ENCODE measurements around the gene EMC6. TPM values are rescaled to one million over a fixed set of nuclear protein-coding genes. Genes with fewer than 3 reads are reported as not detected.

Gene EMC6
- total RNA-seq (10 to 100 TPM; 55.2 to 59.7 (median 56.4) TPM), polyA plus RNA-seq (137 TPM)
- long read RNA-seq, donor 1, transcript EMC6-201 (2 exons, 653 nt) = major isoform, 29 of 49 reads
- long read RNA-seq, donor 1, transcript EMC6-202 (2 exons, 762 nt) = minor isoform, 10 of 49 reads
- long read RNA-seq, donor 1, partial matches to known transcripts = 0 of 49 reads
- long read RNA-seq, donor 1, other reads (novel, unspliced or antisense) = 10 of 49 reads
- long read RNA-seq, donor 2, transcript EMC6-202 (2 exons, 762 nt) = minor isoform, 10 of 48 reads
- long read RNA-seq, donor 2, transcript EMC6-201 (2 exons, 653 nt) = major isoform, 25 of 48 reads
- long read RNA-seq, donor 2, partial matches to known transcripts = 0 of 48 reads
- long read RNA-seq, donor 2, other reads (novel, unspliced or antisense) = 13 of 48 reads
- long read RNA-seq, donor 3, transcript EMC6-201 (2 exons, 653 nt) = major isoform, 11 of 23 reads
- long read RNA-seq, donor 3, partial matches to known transcripts = 0 of 23 reads
- long read RNA-seq, donor 3, other reads (novel, unspliced or antisense) = 8 of 23 reads
- long read RNA-seq, donor 4, transcript EMC6-201 (2 exons, 653 nt) = major isoform, 33 of 44 reads
- long read RNA-seq, donor 4, partial matches to known transcripts = 0 of 44 reads
- long read RNA-seq, donor 4, other reads (novel, unspliced or antisense) = 8 of 44 reads

GRCh38 chr17:3668279-3669084 lies at the start of gene EMC6, which contains the start of gene TAX1BP3:
Gene EMC6, plus strand, starts transcription at chr17:3668812. Its CDS starts 335 bp downstream, at chr17:3669147.
Gene TAX1BP3, minus strand, starts transcription at chr17:3668578. Its CDS starts 52 bp downstream, at chr17:3668526.
- Histone ChIP-seq H3K9me3 (ENCODE audit: control insufficient read depth, low read length) (no peaks in the 10 kb centered on the region), H3K4me1 (ENCODE audit: control insufficient read depth, insufficient read depth, low read length) (peaks cover 15% of the 10 kb centered on the region), H3K27me3 (ENCODE audit: control insufficient read depth, insufficient read depth) (no peaks in the 10 kb centered on the region), H3K27ac (ENCODE audit: low read length) (peak within 1 kb of the TSS; percentile 99), H3K4me3 (ENCODE audit: low read length) (peak within 1 kb of the TSS; percentile 57)
- ATAC-seq (peak; percentile 93 to 95), DNase-seq (peak; percentile 99 to 100 (median 100))
- intact Hi-C loops (cut with DNase I) = no loop called here
- under 1% methylated on average over 89 of the region's 89 CpGs for WGBS

GRCh38 chr17:3621146-3621720 lies 47.4 kb upstream of the EMC6 start:
- no peak overlapping the region for H3K4me3 ChIP-seq (ENCODE audit: low read length)
- no peak for ATAC-seq
- WGBS = 97% methylated on average over 8 of the region's 8 CpGs
- no peak overlapping the region for H3K27ac ChIP-seq (ENCODE audit: low read length)
- no peaks in the 10 kb centered on the region for H3K9me3 ChIP-seq (ENCODE audit: control insufficient read depth, low read length)
- intact Hi-C loops (cut with DNase I) = no loop called here
- DNase-seq = no peak
- no peaks in the 10 kb centered on the region for H3K27me3 ChIP-seq (ENCODE audit: control insufficient read depth, insufficient read depth)
- no peaks in the 10 kb centered on the region for H3K4me1 ChIP-seq (ENCODE audit: control insufficient read depth, insufficient read depth, low read length)

- DNase-seq = no peak
- H3K4me1 ChIP-seq (ENCODE audit: control insufficient read depth, insufficient read depth, low read length) = no peaks in the 10 kb centered on the region
- no peaks in the 10 kb centered on the region for H3K27me3 ChIP-seq (ENCODE audit: control insufficient read depth, insufficient read depth)
- no peak overlapping the region for H3K27ac ChIP-seq (ENCODE audit: low read length)
- intact Hi-C loops (cut with DNase I) = no loop called here
- 94% methylated on average over 16 of the region's 16 CpGs for WGBS
- H3K9me3 ChIP-seq (ENCODE audit: control insufficient read depth, low read length) = no peaks in the 10 kb centered on the region
- no peak overlapping the region for H3K4me3 ChIP-seq (ENCODE audit: low read length)
- ATAC-seq = peak in 1 of 2 donors; percentile 24
These were observed 45.5 kb upstream of the EMC6 start for GRCh38 chr17:3622977-3623594.

GRCh38 chr17:3626831-3627768 lies 41.5 kb upstream of the EMC6 start:
- H3K4me3 ChIP-seq (ENCODE audit: low read length) = no peak overlapping the region
- ATAC-seq = no peak
- intact Hi-C loops (cut with DNase I) = no loop called here
- 63% methylated on average over 16 of the region's 16 CpGs for WGBS
- DNase-seq = no peak
- H3K27ac ChIP-seq (ENCODE audit: low read length) = peak overlapping the region; percentile 50
- H3K4me1 ChIP-seq (ENCODE audit: control insufficient read depth, insufficient read depth, low read length) = no peaks in the 10 kb centered on the region
- H3K27me3 ChIP-seq (ENCODE audit: control insufficient read depth, insufficient read depth) = no peaks in the 10 kb centered on the region
- H3K9me3 ChIP-seq (ENCODE audit: control insufficient read depth, low read length) = no peaks in the 10 kb centered on the region

- Histone ChIP-seq H3K4me1 (ENCODE audit: control insufficient read depth, insufficient read depth, low read length) (no peaks in the 10 kb centered on the region), H3K4me3 (ENCODE audit: low read length) (no peak overlapping the region), H3K27ac (ENCODE audit: low read length) (no peak overlapping the region), H3K9me3 (ENCODE audit: control insufficient read depth, low read length) (no peaks in the 10 kb centered on the region), H3K27me3 (ENCODE audit: control insufficient read depth, insufficient read depth) (no peaks in the 10 kb centered on the region)
- DNase-seq = no peak
- intact Hi-C loops (cut with DNase I) = no loop called here
- WGBS = 66% methylated on average over 11 of the region's 11 CpGs
- ATAC-seq = no peak
These were observed 40.8 kb upstream of the EMC6 start for GRCh38 chr17:3627769-3628167.

- DNase-seq (no peak), ATAC-seq (no peak)
- no peaks in the 10 kb centered on the region for H3K4me1 ChIP-seq (ENCODE audit: control insufficient read depth, insufficient read depth, low read length)
- H3K9me3 ChIP-seq (ENCODE audit: control insufficient read depth, low read length) = no peaks in the 10 kb centered on the region
- H3K27me3 ChIP-seq (ENCODE audit: control insufficient read depth, insufficient read depth) = no peaks in the 10 kb centered on the region
- 83% methylated on average over 10 of the region's 10 CpGs for WGBS
- intact Hi-C loops (cut with DNase I) = loop anchor here in 2 of 4 donors (10.0 kb wide), 1 partner anchor 96 kb away; no protein-coding TSS in a partner anchor
- no peak overlapping the region for H3K4me3 ChIP-seq (ENCODE audit: low read length)
- H3K27ac ChIP-seq (ENCODE audit: low read length) = no peak overlapping the region
These were observed 37.8 kb upstream of the EMC6 start for GRCh38 chr17:3630781-3631180.

GRCh38 chr17:3632287-3632686 lies 36.3 kb upstream of the EMC6 start:
- H3K27ac ChIP-seq (ENCODE audit: low read length) = no peak overlapping the region
- no peaks in the 10 kb centered on the region for H3K27me3 ChIP-seq (ENCODE audit: control insufficient read depth, insufficient read depth)
- intact Hi-C loops (cut with DNase I) = loop anchor here in 2 of 4 donors (10.0 kb wide), 1 partner anchor 97 kb away; no protein-coding TSS in a partner anchor
- H3K4me3 ChIP-seq (ENCODE audit: low read length) = no peak overlapping the region
- H3K9me3 ChIP-seq (ENCODE audit: control insufficient read depth, low read length) = no peaks in the 10 kb centered on the region
- ATAC-seq = no peak
- WGBS = 93% methylated on average over 7 of the region's 7 CpGs
- no peaks in the 10 kb centered on the region for H3K4me1 ChIP-seq (ENCODE audit: control insufficient read depth, insufficient read depth, low read length)
- no peak for DNase-seq

GRCh38 chr17:3635474-3636153 lies 33.0 kb upstream of the EMC6 start:
- peaks cover 4% of the 10 kb centered on the region for H3K4me1 ChIP-seq (ENCODE audit: control insufficient read depth, insufficient read depth, low read length)
- WGBS = 21% methylated on average over 38 of the region's 38 CpGs
- peak overlapping the region; percentile 67 for H3K27ac ChIP-seq (ENCODE audit: low read length)
- ATAC-seq (no peak), DNase-seq (peak in 1 of 3 donors; percentile 64)
- no peaks in the 10 kb centered on the region for H3K27me3 ChIP-seq (ENCODE audit: control insufficient read depth, insufficient read depth)
- H3K9me3 ChIP-seq (ENCODE audit: control insufficient read depth, low read length) = no peaks in the 10 kb centered on the region
- intact Hi-C loops (cut with DNase I) = loop anchor here in 2 of 4 donors (10.0 kb wide), 1 partner anchor 101 kb away; no protein-coding TSS in a partner anchor
- peak overlapping the region; percentile 79 for H3K4me3 ChIP-seq (ENCODE audit: low read length)
